Fibroblast of lung (primary cell): ENCODE measurements around the gene SDK1. TPM values are rescaled to one million over a fixed set of nuclear protein-coding genes. Genes with fewer than 3 reads are reported as not detected.
A peak's percentile ranks its signal among the peaks of the same experiment; 100 is the strongest.

ENCODE experiments used
- DNase-seq, 2 donors: peaks; one replicate each; pipeline versions ENCODE4 v3.0.0 to v3.0.0-alpha.2; 2010; ENCODE audit warnings: low read depth in 2 of 2
- H2AFZ ChIP-seq: 2 replicates; pipeline ENCODE4 v1.5.1; 2012; ENCODE audit warnings: low read length, control low read depth, inconsistent platforms
- H3K27ac ChIP-seq: 2 replicates; pipeline ENCODE4 v1.5.1; 2011; ENCODE audit warnings: low read length, control low read depth; ENCODE audit not compliant: insufficient read depth
- H3K27me3 ChIP-seq: 2 replicates; pipeline ENCODE4 v1.5.1; 2011; ENCODE audit warnings: mild to moderate bottlenecking, low read length; ENCODE audit not compliant: control insufficient read depth, insufficient read depth
- H3K36me3 ChIP-seq: 2 replicates; pipeline ENCODE4 v1.5.1; 2011; ENCODE audit warnings: low read length; ENCODE audit not compliant: control insufficient read depth, insufficient read depth
- H3K4me1 ChIP-seq: 2 replicates; pipeline ENCODE4 v1.5.1; 2011; ENCODE audit warnings: low read length; ENCODE audit not compliant: control insufficient read depth, insufficient read depth; ENCODE audit errors: extremely low read depth
- H3K4me2 ChIP-seq: 2 replicates; pipeline ENCODE4 v1.5.1; 2011; ENCODE audit warnings: low read length, control low read depth; ENCODE audit not compliant: insufficient read depth; ENCODE audit errors: extremely low read depth
- H3K4me3 ChIP-seq, 4 experiments: fragments of 200-600 bp in 1 of 4; sonication (generic) in 1 of 4; replicated peaks in 1 of 4; 2 replicates each; pipeline ENCODE4 v1.5.1; 2011 to 2016; ENCODE audit warnings: low read length in 4 of 4, low read depth in 3 of 4, mild to moderate bottlenecking in 3 of 4, control low read depth in 2 of 4, inconsistent platforms in 1 of 4, mixed read lengths in 1 of 4; ENCODE audit not compliant: insufficient read depth in 1 of 4; ENCODE audit errors: control extremely low read depth in 1 of 4
- H3K79me2 ChIP-seq: 2 replicates; pipeline ENCODE4 v1.5.1; 2012; ENCODE audit warnings: mild to moderate bottlenecking, low read length, inconsistent platforms; ENCODE audit not compliant: control insufficient read depth, insufficient read depth
- H3K9ac ChIP-seq: 2 replicates; pipeline ENCODE4 v1.5.1; 2011; ENCODE audit warnings: mild to moderate bottlenecking, low read length, control low read depth; ENCODE audit not compliant: insufficient read depth
- H3K9me3 ChIP-seq: 2 replicates; pipeline ENCODE4 v1.5.1; 2012; ENCODE audit warnings: low read depth, low read length; ENCODE audit not compliant: control insufficient read depth, insufficient read depth
- H4K20me1 ChIP-seq: 2 replicates; pipeline ENCODE4 v1.5.1; 2011; ENCODE audit warnings: low read length; ENCODE audit not compliant: control insufficient read depth, insufficient read depth; ENCODE audit errors: extremely low read depth
- EZH2 ChIP-seq: IDR thresholded peaks from 2 replicates; pipeline ENCODE4 v1.5.1; 2012; ENCODE audit warnings: low read length, control low read depth, mild to moderate bottlenecking; ENCODE audit errors: missing control alignments
- polyA plus RNA-seq, 2 donors: library from polyadenylated mRNA; depleted of rRNA in 1 of 2; stranded (reverse) in 1 of 2; unstranded in 1 of 2; fragments of >200 nt; gene quantifications; 2 replicates each; pipeline ENCODE4 v1.2.1, GENCODE V29; 2011 to 2012; ENCODE audit warnings: missing spikeins in 1 of 2
- total RNA-seq: library from RNA; depleted of rRNA; stranded (reverse); fragments of >200 nt; gene quantifications from 2 replicates; pipeline ENCODE4 v1.2.1, GENCODE V29; 2014
- TF ChIP-seq, protein P1 (sequence below), 2 donors: IDR thresholded peaks in 1 of 2; conservative IDR thresholded peaks in 1 of 2; 1 replicate in 1 of 2; 2 replicates in 1 of 2; pipeline ENCODE4 v1.5.1; 2011 to 2012; ENCODE audit warnings: low read length in 2 of 2, control low read depth in 1 of 2, inconsistent platforms in 1 of 2, low read depth in 1 of 2, mild to moderate bottlenecking in 1 of 2

The SDK1 gene
- total and polyA plus RNA-seq, 2 donors (not counting 1 experiment from before 2014, with no cell fraction given): 1.0 to 8.6 TPM

GRCh38 chr7:3760651-3761050 lies 459.6 kb downstream of the SDK1 start:
- H3K4me3 ChIP-seq: no peak overlapping the region
- no peak overlapping the region for H3K4me2 ChIP-seq
- H3K36me3 ChIP-seq: no peaks in the 10 kb centered on the region
- H4K20me1 ChIP-seq: no peaks in the 10 kb centered on the region
- H3K27ac ChIP-seq: no peak overlapping the region
- no peaks in the 10 kb centered on the region for H3K27me3 ChIP-seq
- H3K79me2 ChIP-seq: no peaks in the 10 kb centered on the region
- peak; percentile 4 to 16 for DNase-seq
- TF ChIP-seq EZH2: no peak
- TF ChIP-seq, protein P1, sequence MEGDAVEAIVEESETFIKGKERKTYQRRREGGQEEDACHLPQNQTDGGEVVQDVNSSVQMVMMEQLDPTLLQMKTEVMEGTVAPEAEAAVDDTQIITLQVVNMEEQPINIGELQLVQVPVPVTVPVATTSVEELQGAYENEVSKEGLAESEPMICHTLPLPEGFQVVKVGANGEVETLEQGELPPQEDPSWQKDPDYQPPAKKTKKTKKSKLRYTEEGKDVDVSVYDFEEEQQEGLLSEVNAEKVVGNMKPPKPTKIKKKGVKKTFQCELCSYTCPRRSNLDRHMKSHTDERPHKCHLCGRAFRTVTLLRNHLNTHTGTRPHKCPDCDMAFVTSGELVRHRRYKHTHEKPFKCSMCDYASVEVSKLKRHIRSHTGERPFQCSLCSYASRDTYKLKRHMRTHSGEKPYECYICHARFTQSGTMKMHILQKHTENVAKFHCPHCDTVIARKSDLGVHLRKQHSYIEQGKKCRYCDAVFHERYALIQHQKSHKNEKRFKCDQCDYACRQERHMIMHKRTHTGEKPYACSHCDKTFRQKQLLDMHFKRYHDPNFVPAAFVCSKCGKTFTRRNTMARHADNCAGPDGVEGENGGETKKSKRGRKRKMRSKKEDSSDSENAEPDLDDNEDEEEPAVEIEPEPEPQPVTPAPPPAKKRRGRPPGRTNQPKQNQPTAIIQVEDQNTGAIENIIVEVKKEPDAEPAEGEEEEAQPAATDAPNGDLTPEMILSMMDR (conservative IDR thresholded peaks at IDR 0.05 in 1 of 2, IDR thresholded peaks at IDR 0.05 in 1 of 2; ENCODE audit: low read depth in 1 of 2, low read length in 2 of 2): no peak
- no peaks in the 10 kb centered on the region for H3K4me1 ChIP-seq
- no peaks in the 10 kb centered on the region for H3K9me3 ChIP-seq
- H3K9ac ChIP-seq: no peak overlapping the region
- no peak overlapping the region for H2AFZ ChIP-seq

- no peak overlapping the region for H3K4me2 ChIP-seq
- DNase-seq: no peak
- H3K9ac ChIP-seq: no peak overlapping the region
- H2AFZ ChIP-seq: no peak overlapping the region
- H3K79me2 ChIP-seq: no peaks in the 10 kb centered on the region
- no peak overlapping the region for H3K27ac ChIP-seq
- H3K36me3 ChIP-seq: no peaks in the 10 kb centered on the region
- H3K4me1 ChIP-seq: no peaks in the 10 kb centered on the region
- TF ChIP-seq, protein P1 (conservative IDR thresholded peaks at IDR 0.05 in 1 of 2, IDR thresholded peaks at IDR 0.05 in 1 of 2; ENCODE audit: low read depth in 1 of 2, low read length in 2 of 2): peak in 1 of 2 donors; percentile 19
- TF ChIP-seq EZH2: no peak
- H3K9me3 ChIP-seq: no peaks in the 10 kb centered on the region
- H3K4me3 ChIP-seq: no peak overlapping the region
- no peaks in the 10 kb centered on the region for H4K20me1 ChIP-seq
- H3K27me3 ChIP-seq: no peaks in the 10 kb centered on the region
These were observed 461.2 kb downstream of the SDK1 start for GRCh38 chr7:3762146-3762831.

DNA sequence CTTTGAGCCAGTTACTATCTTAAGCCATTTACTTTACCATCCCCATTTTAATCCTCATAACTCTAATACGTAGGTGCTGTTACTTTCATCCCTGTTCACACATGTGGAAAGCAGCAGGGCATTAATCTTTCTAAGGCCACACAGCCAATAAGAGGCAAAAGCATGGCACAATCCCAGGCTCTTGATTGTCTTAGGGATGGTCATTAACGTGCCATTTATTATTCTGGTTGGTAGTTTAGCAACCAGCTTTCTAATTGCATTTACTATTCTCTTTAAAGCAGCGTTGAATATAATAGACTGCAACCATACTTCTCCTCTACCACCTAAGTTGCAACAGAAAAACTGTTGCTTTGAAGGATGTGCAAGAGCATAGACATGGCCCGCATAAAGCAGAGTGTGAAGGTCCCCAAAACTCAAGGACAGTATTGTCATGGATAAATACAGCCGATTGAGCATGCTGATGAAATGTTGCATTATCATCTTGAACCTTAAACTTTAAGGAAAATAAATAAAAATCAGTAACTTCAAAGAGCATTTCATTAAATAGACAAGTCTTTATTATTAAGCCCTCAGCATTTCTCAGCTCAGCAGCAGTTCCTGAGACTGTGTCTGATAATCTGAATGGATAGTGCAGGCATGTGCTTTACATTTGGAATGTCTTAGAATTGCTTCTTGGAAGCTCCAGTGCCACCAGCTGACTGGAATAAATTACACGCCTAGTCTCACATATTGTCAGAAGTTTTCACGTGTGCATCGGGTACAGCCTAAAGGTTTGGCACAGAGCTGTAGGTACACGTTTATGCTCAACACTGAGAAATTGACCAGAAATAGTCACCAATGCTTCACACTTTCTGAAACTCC lies 467.1 kb downstream of the SDK1 start:
- TF ChIP-seq, protein P1 (conservative IDR thresholded peaks at IDR 0.05 in 1 of 2, IDR thresholded peaks at IDR 0.05 in 1 of 2; ENCODE audit: low read depth in 1 of 2, low read length in 2 of 2): no peak
- TF ChIP-seq EZH2: no peak
- H3K79me2 ChIP-seq: no peaks in the 10 kb centered on the region
- H4K20me1 ChIP-seq: no peaks in the 10 kb centered on the region
- no peaks in the 10 kb centered on the region for H3K27me3 ChIP-seq
- H2AFZ ChIP-seq: no peak overlapping the region
- H3K27ac ChIP-seq: no peak overlapping the region
- H3K4me1 ChIP-seq: no peaks in the 10 kb centered on the region
- no peaks in the 10 kb centered on the region for H3K9me3 ChIP-seq
- no peak overlapping the region for H3K4me3 ChIP-seq
- no peaks in the 10 kb centered on the region for H3K36me3 ChIP-seq
- H3K4me2 ChIP-seq: no peak overlapping the region
- no peak overlapping the region for H3K9ac ChIP-seq
- no peak for DNase-seq
